ENCODE results near the gene CHRNA5.
"Not testable (repeated sequence)": the region's sequence is repeated elsewhere in the genome, so short reads cannot be mapped to it uniquely, and the experiment has no call there.

CHRNA5 gene

GRCh38 chr15:78565097-78565950, at the start of gene CHRNA5:
TSS of gene CHRNA5 (plus strand) at chr15:78565520. CDS start at chr15:78565720, 200 bp downstream.
- peak; percentile 42 to 44 for DNase-seq (ENCODE audit: low read depth in 2 of 2)

DNA sequence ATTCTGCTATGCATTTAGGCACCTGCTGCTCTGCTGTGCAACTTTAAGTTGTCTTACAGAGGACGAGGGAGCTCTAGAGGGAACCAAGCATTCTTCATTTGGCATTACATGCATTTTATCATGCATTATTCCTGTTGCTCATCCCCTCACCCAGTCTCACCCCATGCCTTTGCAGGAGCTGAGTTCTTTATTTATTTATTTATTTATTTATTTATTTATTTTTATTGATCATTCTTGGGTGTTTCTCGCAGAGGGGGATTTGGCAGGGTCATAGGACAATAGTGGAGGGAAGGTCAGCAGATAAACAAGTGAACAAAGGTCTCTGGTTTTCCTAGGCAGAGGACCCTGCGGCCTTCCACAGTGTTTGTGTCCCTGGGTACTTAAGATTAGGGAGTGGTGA, 45.3 kb upstream of the CHRNA5 start:
- DNase-seq (ENCODE audit: low read depth in 2 of 2): not testable (repeated sequence)

- DNase-seq (ENCODE audit: low read depth in 2 of 2): no peak
Measured at GRCh38 chr15:78524230-78524629, 41.1 kb upstream of the CHRNA5 start.

- DNase-seq (ENCODE audit: low read depth in 2 of 2): no peak
Measured at GRCh38 chr15:78527325-78527724, 38.0 kb upstream of the CHRNA5 start.

- no peak for DNase-seq (ENCODE audit: low read depth in 2 of 2)
Measured at GRCh38 chr15:78533331-78533730, 32.0 kb upstream of the CHRNA5 start.

DNA sequence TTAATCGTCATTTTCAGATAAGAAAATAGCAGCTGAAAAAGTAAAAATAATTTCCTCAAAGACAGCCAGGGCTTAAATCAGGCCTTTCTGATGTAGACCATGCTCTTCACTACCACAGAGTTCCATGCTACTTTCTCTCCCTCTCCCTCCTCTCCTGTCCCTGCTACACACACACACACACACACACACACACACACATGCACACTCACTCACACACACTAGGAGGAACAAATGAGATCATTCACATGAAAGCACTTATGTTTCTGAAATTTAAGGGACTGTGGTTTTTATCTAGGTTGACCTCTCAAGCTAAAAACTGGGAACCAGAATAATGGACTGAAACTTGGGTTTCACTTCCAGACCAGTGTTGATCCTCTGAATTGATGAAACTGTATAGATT, 29.2 kb upstream of the CHRNA5 start:
- no peak for DNase-seq (ENCODE audit: low read depth in 2 of 2)

GRCh38 chr15:78537266-78537905, 27.9 kb upstream of the CHRNA5 start:
- DNase-seq (ENCODE audit: low read depth in 2 of 2): no peak

DNA sequence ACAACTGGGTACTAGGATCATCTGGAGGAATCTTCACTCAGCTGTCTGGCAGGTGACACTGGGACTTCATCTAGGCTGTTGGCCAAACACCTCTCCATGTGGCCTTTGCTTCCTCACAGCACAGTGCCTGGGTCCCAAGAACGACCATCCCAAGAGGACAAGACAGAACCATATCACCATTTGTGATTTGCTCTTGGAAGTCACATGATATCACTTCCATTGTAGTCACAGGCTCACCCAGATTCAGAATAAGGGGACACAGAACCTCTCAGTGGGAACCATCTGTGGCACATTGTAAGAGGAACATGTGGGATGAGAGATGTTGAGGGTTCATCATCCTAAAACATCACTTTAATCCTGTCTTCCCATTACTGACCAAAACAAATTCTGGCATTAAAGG, 27.0 kb upstream of the CHRNA5 start:
- no peak for DNase-seq (ENCODE audit: low read depth in 2 of 2)

DNA sequence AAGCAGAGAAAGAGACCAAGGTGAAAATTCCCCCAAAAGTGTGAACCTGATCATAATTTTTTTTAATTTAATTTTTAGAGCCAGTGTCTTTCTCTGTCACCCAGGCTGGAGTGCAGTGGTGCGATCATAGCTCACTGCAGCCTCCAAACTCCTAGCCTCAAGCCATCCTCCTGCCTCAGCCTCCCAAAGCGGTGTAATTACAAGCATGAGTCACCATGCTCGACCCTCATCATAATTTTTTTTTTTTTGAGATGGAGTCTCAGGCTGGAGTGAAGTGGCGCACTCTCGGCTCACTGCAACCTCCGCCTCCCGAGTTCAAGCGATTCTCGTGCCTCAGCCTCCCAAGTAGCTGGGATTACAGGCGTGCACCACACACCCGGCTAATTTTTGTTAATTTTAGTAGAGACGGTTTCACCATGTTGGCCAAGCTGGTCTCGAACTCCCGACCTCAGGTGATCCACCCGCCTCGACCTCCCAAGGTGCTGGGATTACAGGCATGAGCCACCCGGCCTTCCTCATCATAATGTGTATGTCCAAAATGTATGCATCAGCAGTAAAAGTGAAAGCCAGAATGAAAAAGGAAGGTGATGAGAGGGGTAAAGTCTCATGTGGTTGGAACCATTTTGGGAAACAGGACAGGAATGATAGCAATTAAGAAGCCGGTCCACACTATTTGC, 25.7 kb upstream of the CHRNA5 start:
- peak in 1 of 2 experiments; percentile 4 for DNase-seq (ENCODE audit: low read depth in 2 of 2)

DNA sequence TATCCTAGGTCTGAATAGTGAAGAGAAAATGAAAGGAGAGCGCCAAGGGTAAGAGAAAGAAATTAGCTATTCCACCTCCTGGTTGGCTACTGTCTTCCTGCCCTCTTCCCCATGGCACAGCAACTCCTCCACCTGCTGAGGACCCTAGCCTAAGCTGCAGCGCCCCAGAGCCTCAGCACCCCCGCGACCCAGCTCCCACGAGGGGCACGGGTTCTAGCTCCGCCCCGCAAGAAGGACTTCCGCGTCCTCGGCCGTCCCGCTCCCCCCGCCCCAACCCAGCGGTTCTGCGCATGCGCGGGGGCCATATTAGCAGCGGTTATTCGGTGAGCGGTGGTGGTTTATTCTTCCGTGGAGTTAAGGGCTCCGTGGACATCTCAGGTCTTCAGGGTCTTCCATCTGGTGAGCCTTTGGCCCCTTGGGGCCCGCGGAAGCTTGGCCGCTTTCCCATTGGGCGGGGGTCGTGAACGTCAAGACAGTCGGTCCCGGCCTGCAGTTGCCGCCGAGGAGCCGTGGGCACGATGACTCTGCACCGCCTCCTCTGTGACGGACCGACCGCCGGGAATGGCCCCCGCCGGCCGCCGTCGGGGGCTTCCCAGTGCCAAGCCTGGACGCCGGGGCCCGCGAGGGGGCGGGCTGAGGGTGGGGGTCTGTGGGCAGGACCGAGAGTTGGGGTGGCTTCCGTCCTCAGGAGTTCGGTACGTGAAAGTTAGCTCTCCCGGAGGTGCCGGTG, 25.0 kb upstream of the CHRNA5 start, which contains the start of gene PSMA4:
Gene PSMA4 (plus strand): TSS at position 304 of the 730 bp plus-strand sequence. CDS start 1,484 bp downstream, outside the sequence.
- DNase-seq (ENCODE audit: low read depth in 2 of 2): peak; percentile 60 to 63

DNA sequence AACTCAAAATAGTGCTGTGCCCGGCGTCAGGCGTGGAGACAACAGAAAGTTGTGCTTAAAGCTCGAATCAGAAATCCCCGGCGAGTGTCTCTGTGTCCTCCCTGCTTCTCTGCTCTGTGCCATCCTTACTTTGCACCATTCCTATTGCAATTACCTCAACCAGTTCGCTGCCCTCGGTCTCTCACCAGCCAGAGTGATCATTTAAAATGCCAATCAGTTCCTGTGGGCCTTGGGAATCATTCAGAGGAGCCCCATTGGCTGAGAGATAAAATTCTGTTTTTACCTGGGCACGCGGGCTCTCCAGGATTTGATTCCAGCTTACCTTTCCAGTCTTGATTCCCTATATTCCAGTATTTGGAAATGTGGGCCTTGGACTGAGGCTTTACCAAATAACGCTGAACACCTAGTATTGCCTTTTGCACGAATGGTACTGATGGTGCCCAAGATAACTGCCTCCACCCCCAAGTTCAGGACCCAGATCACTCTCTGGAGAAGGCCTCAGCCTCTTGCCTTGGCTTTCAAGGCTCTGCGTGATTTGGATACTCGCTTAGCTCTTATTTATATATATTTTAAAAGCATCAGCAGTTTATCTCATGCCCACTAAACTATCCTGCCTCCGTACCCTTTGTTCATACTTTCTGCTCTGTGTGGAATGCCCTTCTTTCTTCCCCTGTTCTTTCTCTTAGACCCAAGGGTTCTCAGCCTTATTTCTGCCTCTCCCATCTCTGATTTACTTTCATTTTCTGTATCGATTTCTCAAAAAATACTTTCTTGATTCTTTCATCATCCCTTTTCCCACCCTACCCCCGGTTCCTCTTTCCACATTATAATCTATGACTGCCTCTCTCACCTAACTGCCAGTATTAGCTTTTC, 24.2 kb upstream of the CHRNA5 start:
- no peak for DNase-seq (ENCODE audit: low read depth in 2 of 2)

GRCh38 chr15:78541744-78542034, 23.6 kb upstream of the CHRNA5 start:
- no peak for DNase-seq (ENCODE audit: low read depth in 2 of 2)

DNA sequence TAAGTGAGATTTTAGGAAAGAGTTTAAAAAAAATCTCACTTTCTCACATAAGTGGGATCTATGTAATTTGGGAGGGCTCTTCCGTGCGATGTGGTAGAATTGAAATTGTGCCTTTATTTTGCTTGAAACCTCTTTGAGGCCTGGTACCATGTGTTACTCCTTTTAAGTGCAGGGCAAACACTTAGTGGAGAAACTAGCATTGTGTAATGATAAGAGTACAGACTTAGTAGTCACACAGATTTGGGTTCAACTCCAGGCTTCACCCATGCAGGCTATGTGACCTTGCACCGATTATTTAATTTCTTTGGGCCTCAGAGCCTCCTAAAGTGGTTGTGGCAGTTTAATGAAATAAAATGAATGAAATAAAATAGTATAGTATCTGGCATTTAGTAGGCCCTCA, 22.7 kb upstream of the CHRNA5 start:
- DNase-seq (ENCODE audit: low read depth in 2 of 2): no peak

DNA sequence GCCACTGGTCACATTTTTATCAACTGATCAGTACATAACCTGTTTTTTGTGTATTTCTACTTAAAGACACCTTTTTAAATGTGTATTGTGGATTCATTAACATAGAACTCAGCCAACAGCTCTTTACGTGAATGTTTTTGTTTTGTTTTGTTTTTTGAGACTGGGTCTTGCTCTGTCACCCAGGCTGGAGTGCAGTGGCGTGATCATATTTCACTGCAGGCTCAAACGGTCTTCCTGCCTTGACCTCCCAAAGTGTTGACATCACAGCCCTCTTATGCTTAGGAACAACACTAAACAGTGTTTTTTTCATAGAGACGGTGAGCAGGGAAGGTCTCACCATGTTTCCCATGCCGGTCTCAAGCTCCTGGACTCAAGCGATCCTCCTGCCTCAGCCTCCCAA, 15.1 kb upstream of the CHRNA5 start:
- no peak for DNase-seq (ENCODE audit: low read depth in 2 of 2)

DNA sequence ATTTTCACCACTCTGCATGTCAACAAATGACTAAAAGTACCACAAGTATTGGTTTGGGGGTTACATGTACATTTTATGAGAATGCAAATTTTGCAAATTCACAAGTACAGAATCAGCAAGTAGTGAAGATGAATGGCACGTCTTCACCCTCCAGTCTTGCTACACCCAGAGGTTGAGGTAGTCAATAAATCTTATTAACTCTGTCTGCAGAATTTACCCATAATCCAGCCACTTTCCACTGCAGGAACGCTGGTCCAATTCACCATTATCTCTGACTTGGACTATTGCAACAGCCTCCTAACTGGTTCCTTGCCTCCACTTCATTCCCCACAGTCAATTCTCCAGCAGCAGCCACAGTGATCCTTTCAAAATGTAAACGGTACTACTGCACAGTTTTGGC, 14.5 kb upstream of the CHRNA5 start:
- no peak for DNase-seq (ENCODE audit: low read depth in 2 of 2)

DNA sequence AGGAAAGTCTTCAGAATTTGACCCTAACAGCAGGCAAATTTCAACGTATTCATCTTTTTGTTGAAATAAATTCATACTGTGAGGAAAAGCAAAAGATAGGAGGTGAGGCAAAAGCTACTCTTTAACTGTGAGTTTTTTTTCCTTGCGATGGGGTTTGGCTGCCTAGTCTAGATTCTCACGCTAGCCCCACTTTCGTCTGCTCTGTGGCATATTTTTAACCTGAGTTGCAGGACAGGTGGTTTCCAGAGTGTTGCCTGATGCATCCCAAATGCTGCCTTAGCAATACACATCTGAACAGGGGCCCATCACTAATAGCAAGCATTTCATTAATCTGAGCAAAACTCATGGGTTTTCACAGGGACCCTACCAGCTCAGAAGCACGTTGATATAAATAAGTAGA, 13.4 kb upstream of the CHRNA5 start:
- no peak for DNase-seq (ENCODE audit: low read depth in 2 of 2)

DNA sequence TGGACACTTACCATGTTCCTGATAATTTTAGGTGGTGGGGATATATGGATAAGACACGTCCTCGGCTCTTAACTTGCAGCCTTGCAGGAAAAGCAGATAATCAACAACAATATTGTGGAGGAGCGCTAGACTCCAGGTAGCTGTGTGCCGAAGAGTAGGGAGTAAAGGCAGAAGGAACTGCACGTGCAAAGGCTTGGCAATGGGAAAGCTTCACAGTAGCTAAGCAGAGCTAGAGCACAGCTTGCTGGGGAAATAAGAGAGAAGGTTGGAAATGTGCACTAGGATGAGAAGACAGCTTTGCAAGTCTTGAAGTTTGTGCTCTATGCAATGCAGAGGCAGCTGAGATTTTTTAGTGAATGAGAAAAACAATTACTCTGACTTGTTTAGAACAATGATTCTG, 12.7 kb upstream of the CHRNA5 start:
- no peak for DNase-seq (ENCODE audit: low read depth in 2 of 2)

GRCh38 chr15:78560201-78560600, 5.1 kb upstream of the CHRNA5 start:
- not testable (repeated sequence) for DNase-seq (ENCODE audit: low read depth in 2 of 2)

DNA sequence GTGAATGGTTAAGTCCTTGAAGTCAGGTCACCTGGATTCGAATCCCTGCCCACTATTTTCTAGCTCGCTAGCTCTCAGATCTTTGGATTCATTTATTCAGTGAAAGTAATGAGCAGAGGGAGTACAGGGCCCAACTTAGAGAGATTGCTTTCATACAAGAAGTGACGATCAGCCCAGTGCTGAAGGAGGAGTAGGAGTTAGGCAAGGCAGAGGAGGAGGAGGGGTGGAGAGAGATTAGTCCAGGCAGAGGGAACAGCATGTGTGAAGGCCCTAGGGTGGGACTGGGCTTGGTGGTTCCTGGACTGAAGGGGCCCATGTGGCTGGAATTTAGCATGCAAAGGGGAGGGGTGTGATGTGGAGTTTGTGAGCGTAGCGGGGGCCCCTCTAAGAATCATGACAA, 3.8 kb upstream of the CHRNA5 start:
- no peak for DNase-seq (ENCODE audit: low read depth in 2 of 2)

- DNase-seq (ENCODE audit: low read depth in 2 of 2): no peak
Measured at GRCh38 chr15:78563092-78563491, 2.2 kb upstream of the CHRNA5 start.

DNA sequence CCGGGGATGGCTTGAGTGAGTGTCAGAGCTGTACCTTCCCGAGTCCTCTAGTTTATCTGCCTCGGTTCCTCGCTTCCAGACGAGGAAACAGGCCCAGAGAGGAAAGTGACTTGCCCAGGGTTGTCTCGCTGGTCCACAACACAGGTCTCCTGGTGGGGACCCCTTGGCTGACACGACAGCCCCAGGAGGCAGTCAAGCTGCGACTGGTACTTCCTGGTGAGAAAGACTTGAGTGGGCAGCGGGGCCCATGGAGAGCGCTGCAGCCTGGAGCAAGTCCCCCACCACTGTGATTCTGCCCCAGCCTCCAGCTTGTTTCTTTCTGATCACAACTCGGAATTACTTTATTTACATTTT, 600 bp upstream of the CHRNA5 start:
- no peak for DNase-seq (ENCODE audit: low read depth in 2 of 2)
